GM19099 (cell line): ENCODE measurements around the gene FIG4.

ENCODE experiments used
- POLR2A ChIP-seq: IDR thresholded peaks from 3 replicates; pipeline ENCODE4 v1.6.1; 2011; ENCODE audit warnings: low read depth; ENCODE audit not compliant: insufficient read length; ENCODE audit errors: extremely low read depth

FIG4 gene

GRCh38 chr6:109690737-109691621 lies at the start of gene FIG4, which contains the start of gene AK9:
FIG4 (plus strand) TSS chr6:109691296; CDS start chr6:109691436, 140 bp downstream.
AK9 (minus strand) TSS chr6:109691202; CDS start chr6:109675745, 15,457 bp downstream.
- peak; percentile 67 for TF ChIP-seq POLR2A

GRCh38 chr6:109644131-109644530 lies 47.0 kb upstream of the FIG4 start:
- TF ChIP-seq POLR2A = no peak

GRCh38 chr6:109653264-109653663 lies 37.8 kb upstream of the FIG4 start:
- TF ChIP-seq POLR2A = no peak

- no peak for TF ChIP-seq POLR2A
Measured at GRCh38 chr6:109655761-109656262, 35.3 kb upstream of the FIG4 start.

- TF ChIP-seq POLR2A = no peak
Measured at GRCh38 chr6:109660526-109661320, 30.4 kb upstream of the FIG4 start.

GRCh38 chr6:109662192-109662591 lies 28.9 kb upstream of the FIG4 start:
- TF ChIP-seq POLR2A = no peak

- no peak for TF ChIP-seq POLR2A
Measured at GRCh38 chr6:109669811-109670210, 21.3 kb upstream of the FIG4 start.

GRCh38 chr6:109671733-109672132 lies 19.4 kb upstream of the FIG4 start:
- no peak for TF ChIP-seq POLR2A

GRCh38 chr6:109672175-109672574 lies 18.9 kb upstream of the FIG4 start:
- TF ChIP-seq POLR2A = no peak

GRCh38 chr6:109672839-109673238 lies 18.3 kb upstream of the FIG4 start:
- TF ChIP-seq POLR2A = no peak

GRCh38 chr6:109676724-109677123 lies 14.4 kb upstream of the FIG4 start:
- no peak for TF ChIP-seq POLR2A

GRCh38 chr6:109678240-109678639 lies 12.9 kb upstream of the FIG4 start:
- no peak for TF ChIP-seq POLR2A

GRCh38 chr6:109686566-109687265 lies 4.4 kb upstream of the FIG4 start:
- TF ChIP-seq POLR2A = no peak

GRCh38 chr6:109687271-109687761 lies 3.8 kb upstream of the FIG4 start:
- no peak for TF ChIP-seq POLR2A

- no peak for TF ChIP-seq POLR2A
Measured at GRCh38 chr6:109690373-109690736, 741 bp upstream of the FIG4 start.
